ENCODE data around the gene KLK11.
"Not testable (repeated sequence)": the region's sequence is repeated elsewhere in the genome, so short reads cannot be mapped to it uniquely, and the experiment has no call there.

The KLK11 gene

DNA sequence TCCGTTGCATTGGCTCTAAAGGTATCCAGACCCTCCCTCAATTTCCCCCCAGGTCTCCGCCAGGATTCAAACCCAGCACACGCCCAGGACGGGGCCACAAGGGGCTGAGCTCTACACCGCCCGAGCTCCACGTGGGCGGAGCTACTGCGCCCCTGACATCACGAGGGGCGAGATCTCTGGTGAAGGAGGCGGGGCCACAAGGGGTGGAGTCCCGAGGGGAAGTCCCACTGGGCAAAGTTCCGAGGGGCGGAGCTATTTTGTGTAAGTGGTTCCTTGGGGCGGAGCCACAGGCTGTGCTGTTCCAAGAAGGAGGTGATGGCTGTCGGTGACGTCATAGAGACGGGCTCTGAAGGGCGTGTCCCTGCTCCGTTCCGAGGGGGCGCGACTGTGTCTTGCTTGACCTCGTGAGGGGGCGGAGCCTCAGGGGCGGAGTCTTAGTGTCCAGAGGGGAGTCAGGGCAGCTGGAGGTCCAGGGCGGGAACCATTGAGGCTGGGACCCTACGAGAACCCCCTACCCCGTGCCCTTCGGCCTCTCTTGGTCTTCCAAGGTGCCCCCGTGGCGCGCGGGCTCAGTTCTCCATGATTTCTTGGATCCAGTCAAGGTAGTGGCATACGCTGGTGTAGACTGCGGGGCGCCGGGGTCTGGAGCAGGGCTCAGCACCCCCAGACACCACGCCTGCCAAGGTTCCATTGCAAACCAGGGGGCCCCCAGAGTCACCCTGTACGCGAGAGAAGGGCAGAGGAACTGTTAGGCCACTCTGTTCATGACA is 23.7 kb downstream of the KLK11 start:
- DNase-seq = no peak

DNA sequence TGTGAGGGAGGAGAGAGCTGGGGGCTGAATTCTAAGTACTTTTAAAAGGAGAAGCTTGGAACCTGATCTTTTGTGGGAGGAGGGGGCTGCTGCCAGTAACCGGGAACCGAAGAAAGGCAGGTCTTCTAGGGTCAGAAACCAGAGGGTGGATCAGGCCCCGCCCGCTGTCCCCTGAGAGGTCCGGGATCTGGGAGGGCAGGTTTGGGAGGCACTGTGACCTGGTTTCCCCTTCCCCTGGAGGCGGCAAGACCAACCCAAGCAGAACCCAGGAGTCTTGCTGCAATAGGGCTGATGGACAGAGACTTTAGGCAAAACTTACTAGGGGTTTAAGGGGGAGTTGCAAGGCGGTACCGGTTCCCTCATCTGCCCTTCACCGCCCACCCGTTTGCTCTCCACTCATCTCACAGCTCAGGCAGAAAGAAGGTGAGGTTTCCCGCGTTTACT is 24.3 kb downstream of the KLK11 start:
- no peak for DNase-seq

DNA sequence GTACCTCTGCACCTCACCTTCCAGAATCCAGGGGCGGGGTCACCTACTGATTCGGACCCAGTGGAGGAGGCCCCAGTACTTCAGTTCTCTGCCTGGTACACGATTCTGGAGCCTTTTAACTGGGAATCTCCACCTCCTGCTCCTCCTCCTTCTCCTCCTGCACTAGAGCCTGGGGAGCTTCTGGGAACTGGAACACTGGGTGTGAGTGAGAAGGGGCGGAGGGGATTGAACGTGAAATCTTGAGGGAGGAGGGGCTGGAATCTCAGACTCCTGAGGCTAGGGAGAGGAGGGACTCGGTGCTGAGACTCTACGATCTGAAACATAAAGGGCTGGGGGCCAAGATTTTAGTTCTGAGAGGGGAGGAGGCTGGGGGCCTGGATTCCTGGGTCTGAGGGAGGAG is 24.9 kb downstream of the KLK11 start, which contains the start of gene KLK8:
TSS of gene KLK8 (minus strand) at position 90 of the 400 bp plus-strand sequence. CDS start 437 bp downstream, outside the sequence.
- DNase-seq = no peak

- DNase-seq = no peak
These were observed 25.4 kb downstream of the KLK11 start for GRCh38 chr19:51000981-51001380.

- DNase-seq = no peak
These were observed 26.0 kb downstream of the KLK11 start for GRCh38 chr19:51000426-51000825.

DNA sequence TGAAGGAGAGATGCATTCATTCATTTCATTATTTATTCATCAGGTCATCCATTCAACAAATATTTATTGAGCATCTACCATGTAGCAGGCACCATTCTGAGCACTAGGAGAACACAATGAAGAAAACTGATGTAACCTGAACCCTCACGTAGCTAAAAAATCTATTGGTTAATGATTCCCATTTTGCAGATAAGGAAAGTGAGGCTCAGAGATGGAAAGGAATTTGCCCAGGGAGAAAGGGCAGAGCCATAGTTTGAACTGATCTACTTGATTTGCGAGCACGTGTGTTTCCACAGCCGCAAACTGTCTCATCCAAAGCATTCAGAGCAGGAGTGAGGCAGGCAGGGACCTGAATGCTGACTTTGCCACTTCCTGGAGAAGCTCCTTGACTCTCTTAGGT is 27.7 kb downstream of the KLK11 start:
- DNase-seq = no peak

GRCh38 chr19:50998061-50998460 is 28.4 kb downstream of the KLK11 start:
- no peak for DNase-seq

GRCh38 chr19:50994129-50994528 is 32.3 kb downstream of the KLK11 start:
- DNase-seq = no peak

DNA sequence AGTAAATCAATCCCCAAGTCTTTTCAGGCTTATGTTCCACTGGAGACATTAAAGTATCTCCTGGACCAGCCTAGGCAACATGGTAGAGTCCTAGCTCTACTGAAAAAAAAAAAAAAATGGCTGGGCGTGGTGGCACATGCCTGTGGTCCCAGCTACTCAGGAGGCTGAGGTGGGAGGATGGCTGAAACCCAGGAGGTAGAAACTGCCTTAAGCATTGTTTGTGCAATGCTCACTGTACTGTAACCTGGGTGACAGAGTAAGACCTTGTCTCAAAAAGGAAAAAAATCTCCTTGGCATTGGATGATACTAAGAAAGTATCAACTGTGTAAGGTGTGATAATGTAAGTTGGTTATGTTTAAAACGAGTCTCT is 33.8 kb downstream of the KLK11 start:
- no peak for DNase-seq

DNA sequence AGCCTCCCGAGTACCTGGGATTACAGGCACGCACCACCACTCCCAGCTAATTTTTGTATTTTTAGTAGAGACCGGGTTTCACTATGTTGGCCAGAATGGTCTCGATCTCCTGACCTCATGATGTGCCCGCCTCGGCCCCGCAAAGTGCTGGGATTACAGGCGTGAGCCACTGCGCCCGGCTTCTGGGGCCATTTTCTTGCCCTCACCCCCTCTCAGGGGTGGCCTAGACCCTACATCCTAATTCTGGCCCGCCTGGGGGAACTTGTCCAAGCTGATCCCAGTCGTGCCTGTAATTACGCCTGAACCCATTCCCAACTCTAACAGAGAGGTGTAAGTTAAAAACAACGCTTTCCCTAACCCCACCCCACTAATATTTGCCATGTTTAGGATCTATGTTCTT is 42.0 kb downstream of the KLK11 start:
- not testable (repeated sequence) for DNase-seq

DNA sequence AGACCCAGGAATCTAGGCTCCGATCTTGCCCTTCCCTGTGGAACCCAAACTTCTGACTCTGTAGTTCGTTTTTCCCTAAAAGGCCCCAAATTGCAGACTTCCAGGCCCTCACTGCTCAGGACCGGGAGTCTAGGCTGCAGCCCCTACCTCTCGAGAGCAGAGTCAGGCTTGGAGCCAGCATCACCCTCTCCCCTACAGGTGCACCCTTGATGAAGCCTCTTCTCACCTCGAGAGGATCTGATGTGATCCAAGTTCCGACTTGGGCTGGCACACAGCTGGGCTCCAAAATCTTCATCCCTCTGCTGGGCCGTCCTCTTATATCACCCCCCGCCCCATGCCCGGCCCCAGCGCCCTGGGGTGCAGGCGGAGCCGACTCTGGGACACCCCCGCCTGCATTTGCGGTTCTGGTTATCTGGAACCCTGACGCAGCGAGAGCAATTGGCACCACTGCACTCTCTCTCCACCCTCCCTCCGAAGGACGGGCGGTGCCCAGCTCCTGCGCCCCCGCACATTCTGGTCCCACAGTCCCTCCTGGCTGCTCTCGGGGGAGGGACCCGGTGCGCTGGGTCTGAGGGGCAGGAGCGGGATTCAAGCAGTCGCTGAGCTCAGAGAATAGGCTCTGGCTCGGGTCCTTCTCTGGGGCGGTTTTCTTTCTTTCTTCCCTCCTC is 42.7 kb downstream of the KLK11 start, which contains the start of gene KLK7:
TSS of gene KLK7 (minus strand) at position 293 of the 668 bp plus-strand sequence. CDS start 1,518 bp downstream, outside the sequence.
- no peak for DNase-seq

GRCh38 chr19:50982186-50982585 is 44.2 kb downstream of the KLK11 start:
- no peak for DNase-seq

GRCh38 chr19:50981587-50982146 is 44.7 kb downstream of the KLK11 start:
- no peak for DNase-seq

DNA sequence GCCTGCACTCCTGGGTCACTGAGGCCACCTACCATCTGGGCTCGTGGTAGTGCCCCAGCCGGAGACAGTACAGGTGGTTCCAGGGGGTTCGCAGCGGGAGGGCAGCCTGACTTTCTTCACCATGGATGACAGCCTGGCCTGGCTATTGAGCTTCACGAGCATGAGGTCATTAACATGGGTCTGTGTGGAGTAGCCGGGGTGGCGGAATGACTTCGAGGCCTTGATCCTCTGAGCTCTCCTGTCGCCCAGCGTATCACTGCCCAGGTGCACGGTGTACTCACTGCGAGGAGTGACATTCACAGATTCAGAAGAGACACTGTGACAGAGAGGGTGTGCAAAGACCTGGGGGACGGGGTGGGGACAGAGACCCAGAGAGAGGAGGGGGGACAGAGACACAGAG is 46.2 kb downstream of the KLK11 start:
- no peak for DNase-seq

DNA sequence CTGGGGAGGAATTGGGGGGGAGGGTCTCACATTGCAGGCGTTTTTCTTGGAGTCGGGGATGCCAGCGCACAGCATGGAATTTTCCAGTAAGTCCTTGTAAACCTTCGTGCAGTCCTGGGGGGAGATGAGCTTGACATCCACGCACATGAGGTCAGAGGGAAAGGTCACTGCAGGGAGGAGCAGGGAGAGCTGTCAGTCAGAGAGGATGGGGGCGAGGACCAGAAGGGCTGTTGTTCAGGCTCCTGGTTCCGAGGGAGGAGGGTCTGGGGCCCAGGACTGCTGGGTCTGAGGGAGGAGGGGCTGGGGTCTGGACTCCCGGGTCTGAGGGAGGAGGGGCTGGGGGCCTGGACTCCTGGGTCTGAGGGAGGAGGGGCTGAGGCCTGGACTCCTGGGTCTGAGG is 46.7 kb downstream of the KLK11 start:
- DNase-seq = no peak

GRCh38 chr19:50978772-50979390 is 47.5 kb downstream of the KLK11 start:
- no peak for DNase-seq

DNA sequence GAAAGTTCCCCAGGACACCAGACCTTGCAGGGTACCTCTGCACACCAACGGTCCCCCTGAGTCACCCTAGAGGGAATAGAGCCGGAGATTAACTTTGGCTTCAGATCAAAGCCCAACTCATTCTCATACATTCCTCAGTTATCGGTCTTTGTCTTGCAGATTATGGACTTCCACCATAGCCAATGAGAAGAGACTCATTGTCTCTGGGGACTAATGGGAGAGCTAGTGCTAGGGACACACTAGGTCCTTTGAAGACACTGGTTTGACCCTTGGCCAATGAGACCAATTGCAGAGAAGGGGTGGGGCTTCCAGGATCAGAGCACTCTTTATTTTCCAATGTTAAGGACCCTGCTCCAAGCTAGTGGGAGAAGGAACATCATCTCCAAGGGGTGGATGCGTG is 48.8 kb downstream of the KLK11 start:
- no peak for DNase-seq

DNA sequence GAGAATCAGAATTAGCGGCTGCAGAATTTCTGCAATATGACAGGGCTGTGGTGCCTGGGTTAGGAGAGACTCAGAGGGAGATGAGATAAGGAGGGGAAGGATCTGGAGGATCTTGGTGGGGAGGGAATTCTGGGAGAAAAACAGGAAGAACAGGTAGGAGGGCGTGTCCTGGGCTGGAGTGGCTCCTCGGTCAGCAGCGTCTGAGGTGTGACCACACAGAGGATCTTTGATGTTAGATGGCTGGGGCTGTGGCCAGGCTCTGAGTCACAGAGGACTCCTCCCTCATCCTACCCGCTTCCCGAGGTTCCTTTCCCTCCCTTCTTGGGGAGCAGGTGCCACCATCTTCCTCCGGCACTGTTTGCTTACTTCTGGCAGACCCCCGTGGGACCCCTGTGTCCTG is 50.6 kb downstream of the KLK11 start:
- no peak for DNase-seq

DNA sequence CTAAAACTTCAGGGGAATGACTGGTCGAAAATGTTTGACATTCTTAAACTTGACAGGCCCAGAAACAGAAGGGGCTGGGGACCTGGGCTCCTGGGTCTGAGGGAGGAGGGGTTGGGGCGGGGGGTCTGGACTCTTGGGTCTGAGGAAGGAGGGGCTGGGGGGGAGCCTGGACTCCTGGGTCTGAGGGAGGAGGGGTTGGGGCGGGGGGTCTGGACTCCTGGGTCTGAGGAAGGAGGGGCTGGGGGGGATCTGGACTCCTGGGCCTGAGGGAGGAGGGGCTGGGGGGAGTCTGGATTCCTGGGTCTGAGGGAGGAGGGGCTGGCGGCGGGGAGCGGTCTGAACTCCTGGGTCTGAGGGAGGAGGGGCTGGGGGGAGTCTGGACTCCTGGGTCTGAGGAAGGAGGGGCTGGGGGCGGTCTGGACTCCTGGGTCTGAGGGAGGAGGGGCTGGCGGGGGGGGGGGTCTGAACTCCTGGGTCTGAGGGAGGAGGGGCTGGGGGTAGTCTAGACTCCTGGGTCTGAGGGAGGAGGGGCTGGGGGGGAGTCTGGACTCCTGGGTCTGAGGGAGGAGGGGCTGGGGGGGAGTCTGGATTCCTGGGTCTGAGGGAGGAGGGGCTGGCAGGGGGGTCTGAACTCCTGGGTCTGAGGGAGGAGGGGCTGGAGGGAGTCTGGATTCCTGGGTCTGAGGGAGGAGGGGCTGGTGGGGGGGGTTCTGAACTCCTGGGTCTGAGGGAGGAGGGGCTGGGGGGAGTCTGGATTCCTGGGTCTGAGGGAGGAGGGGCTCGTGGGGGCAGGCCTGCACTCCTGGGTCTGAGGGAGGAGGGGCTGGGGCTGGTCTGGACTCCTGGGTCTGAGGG is 51.5 kb downstream of the KLK11 start:
- no peak for DNase-seq

- no peak for DNase-seq
These were observed 53.5 kb downstream of the KLK11 start for GRCh38 chr19:50972795-50973376.

Measured in retina (tissue), 1 donor.